GM18499 (cell line): Measurements from ENCODE around the gene KCNMB4.

Experiments used
- ATAC-seq: cut with Tn5 transposase; IDR thresholded peaks from one replicate; pipeline ENCODE4 v1.9.1; 2021; ENCODE audit warnings: moderate number of reproducible peaks; ENCODE audit not compliant: insufficient read depth, unreplicated experiment

The KCNMB4 gene

DNA sequence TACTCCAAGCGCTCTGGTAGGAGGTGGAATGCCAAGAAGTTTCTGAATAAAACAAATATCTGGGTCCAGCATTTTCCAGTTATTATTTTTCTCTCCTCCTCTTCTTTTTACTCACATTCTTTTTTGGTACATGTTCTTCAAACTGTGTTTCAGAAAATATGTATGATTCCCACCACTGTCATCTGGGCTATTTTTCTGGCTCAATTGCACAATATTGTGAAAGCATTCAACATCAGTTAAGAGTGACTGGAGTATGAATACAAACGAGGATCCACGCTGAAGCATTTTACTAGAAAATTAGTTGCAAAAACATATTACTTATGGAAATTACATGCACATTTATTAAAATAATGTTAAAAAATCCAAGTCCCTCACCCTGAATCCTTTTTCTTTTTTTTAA, 61.5 kb downstream of the KCNMB4 start:
- no peak for ATAC-seq

DNA sequence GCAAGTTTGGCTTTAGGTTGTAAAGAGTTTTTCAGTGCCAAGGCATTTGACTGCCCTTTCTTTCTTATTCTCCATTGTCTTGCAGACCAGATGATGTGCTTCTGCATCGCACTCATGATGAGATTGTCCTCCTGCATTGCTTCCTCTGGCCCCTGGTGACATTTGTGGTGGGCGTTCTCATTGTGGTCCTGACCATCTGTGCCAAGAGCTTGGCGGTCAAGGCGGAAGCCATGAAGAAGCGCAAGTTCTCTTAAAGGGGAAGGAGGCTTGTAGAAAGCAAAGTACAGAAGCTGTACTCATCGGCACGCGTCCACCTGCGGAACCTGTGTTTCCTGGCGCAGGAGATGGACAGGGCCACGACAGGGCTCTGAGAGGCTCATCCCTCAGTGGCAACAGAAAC, 64.3 kb downstream of the KCNMB4 start:
- ATAC-seq = no peak

DNA sequence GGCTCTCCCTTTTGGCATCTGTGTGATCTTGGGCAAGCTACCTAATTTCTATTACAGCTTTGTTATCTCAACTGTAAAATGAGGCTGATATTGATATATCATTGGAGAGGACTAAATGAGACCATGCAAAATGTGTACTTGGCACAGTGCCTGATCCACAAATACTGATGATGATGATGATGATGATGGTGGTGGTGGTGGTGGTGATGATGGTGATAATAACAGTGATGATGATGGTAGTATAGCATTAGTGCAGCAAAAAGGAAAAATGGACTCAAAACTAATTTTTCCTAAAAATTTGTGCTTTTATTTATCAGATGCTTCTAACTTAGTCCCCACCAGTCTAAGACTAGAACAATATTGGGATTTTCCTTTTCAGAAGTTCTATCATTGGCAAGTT, 70.7 kb downstream of the KCNMB4 start:
- no peak for ATAC-seq

DNA sequence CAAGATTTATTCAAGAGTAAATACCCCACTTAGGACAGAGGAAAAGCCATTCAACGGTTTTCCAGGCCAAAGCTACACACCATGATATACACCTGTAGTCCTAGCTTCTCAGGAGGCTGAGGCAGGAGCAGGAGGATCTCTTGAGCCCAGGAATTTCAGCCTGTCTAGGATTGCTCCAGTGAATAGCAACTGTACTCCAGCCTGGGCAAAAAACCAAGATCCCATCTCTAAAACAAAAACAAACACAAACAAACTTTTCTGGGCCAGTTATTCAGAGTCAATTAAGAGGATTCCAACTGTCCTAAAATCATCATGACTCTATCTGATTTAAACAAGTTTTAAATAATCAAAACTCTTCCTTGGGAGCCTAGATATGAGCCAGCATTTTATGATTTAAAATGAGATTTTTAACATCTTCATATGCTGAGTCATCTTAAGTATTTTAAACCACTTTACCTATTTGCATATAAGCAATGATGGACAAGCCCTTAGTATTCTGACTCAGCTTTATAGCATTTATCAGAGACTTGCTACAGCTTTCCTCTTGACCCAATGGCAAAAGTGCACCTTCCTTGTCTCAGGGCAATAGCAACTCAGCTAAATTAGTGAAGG, 77.1 kb downstream of the KCNMB4 start:
- ATAC-seq = no peak

DNA sequence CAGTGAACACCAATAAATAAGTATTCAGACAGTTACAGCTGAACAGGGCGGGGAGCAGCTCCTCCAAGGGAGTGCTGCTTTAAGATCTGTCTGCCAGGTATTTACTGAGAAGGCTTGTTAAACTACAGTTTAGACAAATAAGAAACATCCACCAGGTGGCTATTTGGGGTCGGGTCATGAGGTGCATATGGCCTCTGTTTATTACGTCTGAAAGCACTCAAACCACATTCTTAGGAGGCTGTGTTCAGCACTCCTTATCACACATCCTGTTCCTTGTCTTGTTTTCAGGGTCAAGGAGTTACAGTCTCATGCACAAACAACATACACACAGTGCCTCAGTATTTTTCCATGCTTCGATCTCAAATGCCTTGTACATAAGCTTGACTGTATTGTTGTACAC, 78.8 kb downstream of the KCNMB4 start:
- ATAC-seq = no peak

DNA sequence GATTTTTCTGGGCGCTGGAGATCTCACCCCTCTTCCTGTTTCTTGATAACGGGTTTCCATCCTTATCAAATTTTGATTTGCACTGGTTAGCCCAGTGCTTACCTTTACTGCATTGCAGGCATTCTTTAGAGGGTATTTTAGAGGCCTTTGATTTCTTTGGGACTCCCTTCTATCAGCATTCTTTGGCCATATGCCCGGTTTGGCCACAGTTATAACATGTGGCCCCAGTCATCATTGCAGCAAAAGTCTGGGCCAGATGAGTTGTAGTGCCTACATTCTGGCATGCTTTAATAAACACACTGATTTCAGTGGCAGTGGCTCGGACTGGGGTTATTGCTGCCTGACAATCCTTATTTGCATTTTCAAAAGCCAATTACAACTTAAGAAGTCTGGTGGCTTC, 82.3 kb downstream of the KCNMB4 start:
- ATAC-seq = no peak

DNA sequence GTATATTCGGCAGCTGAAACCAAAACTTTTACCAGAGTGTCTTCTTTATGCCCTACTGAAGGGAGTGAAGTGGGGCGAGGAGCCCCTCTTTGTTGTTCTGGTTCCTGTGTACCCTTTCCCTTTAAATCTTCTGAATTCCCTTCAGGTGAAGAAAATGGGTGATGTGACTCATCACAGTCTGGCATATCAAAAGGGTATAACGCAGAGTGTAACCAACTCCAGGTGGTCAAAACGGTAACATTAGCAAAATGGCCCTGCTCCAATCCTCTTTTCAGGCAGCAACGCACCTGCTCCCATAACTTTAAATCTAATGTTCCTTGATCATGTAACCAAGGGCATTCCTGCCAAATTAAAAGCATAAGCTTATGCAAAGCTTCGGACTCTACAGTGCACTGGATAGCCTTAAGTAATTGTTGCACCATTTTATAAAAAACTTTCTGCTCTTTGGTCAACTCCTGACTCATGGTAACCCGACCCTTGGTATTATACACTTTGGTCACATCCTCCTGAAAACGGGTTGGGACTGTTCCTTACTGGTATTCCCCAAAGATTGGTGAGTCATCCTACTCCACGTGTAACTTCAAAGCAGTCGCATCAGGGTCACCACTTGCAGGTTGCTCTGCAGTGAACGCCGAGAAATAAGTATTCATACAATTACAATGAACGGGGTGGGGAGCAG, 83.1 kb downstream of the KCNMB4 start:
- no peak for ATAC-seq

DNA sequence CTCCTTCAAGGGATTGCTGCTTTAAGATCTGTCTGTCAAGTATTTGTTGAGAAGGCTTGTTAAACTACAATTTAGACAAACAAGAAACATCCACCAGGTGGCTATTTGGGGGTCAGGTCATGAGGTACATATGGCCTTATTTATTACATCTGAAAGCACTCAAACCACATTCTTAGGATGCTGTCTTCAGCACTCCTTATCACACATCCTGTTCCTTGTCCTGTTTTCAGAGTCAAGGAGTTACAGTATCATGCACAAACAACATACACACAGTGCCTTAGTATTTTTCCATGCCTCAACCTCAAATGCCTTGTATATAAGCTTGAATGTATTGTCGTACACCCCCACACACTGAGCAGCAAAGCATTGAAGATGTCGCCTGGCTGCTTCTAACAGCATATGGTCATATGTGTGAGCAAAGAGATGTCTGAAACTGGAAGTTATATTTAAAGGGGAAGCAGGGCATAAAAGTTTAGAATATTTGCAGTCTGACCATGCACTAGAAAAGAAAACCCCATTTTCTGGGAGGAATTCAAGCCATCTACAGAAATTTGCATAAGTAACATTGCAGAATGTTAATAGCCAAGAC, 83.8 kb downstream of the KCNMB4 start:
- ATAC-seq = no peak

DNA sequence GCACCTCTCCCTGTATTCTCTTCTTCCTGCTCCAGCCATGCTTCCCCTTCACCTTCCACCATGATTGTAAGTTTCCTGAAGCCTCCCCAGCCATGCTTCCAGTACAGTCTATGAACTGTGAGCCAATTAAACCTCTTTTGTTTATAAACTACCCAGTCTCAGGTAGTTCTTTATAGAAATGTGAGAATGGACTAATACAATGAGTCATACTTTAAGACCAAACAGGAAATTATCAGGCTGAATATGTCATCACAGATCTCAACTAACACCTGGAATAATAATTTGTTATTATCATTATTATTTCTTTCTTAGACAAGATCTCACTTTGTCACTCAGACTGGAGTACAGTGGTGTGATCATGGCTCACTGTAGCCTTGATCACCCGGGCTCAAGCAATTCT, 85.4 kb downstream of the KCNMB4 start:
- ATAC-seq = no peak

DNA sequence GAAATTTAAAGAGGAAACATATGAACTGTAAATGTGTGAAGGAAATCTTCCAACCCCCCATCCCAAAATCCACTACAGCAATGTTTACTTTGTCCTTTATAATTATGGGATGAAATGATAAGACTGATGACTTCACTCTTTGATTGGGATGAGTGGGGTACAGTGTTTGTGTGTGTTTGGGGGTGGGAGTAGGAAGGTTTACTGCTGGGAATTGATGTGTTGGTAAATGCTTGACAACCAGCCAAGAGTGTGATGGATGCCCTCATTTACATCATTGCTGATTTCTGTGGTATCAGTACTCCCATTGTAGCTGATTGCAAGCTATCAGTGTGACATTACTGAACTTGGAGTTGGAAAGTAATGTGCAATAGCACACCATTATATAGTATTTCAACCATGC, 90.9 kb downstream of the KCNMB4 start:
- ATAC-seq = no peak

DNA sequence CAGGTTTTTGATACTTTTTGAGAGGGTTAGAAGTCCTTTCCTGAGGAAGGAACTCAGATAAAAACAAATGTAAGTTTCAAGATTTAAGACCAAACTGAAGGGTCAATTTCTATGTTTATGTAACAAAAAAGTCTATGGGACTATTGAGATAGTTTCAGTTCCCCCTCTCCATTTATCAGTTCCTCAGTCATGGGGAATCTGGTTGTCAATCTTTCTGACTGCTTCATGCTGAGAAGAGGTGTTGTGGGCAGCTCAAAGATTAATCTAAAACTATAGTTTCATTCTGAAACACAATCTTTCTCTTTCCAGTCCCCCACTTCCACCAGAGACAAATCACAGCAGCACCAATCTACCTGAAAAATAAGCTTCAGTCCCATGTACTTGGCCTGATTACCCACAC, 93.7 kb downstream of the KCNMB4 start:
- peak; percentile 85 for ATAC-seq

DNA sequence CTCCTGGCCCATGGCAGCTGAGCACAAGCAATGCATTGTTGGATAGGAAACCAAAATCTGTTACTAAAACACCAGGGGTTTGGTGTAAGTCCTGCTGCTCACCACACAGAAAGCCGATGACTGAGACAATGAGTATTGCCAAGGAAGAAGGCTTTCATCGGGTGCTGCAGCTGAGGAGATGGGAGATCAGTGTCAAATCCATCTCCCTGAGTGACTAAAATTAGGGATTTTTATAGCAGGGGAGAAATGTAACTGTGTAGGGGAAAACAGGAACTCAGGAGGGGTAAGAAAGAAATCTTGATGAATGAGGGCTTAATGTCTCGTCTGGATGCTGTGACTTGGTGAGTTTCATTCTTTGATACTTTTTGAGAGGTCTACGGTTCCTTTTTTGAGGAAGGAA, 97.9 kb downstream of the KCNMB4 start:
- ATAC-seq = no peak

DNA sequence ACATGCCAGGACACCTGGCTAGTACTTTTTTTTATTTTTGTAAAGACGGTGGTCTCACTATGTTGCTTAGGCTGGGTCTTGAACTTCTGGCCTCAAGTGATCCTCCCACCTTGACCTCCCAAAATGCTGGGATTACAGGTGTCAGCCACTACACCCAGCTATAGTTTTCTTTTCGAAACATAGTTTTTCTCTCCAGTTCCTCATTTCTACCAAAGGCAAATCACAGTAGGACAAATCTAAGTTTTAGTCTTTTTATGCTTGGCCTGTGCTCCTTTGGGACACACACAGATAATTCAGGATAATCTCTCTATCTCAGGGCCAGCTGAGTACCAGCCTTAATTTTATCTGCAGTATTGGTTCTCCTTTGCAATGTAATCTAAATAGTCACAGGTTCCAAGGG, 100.7 kb downstream of the KCNMB4 start:
- no peak for ATAC-seq

DNA sequence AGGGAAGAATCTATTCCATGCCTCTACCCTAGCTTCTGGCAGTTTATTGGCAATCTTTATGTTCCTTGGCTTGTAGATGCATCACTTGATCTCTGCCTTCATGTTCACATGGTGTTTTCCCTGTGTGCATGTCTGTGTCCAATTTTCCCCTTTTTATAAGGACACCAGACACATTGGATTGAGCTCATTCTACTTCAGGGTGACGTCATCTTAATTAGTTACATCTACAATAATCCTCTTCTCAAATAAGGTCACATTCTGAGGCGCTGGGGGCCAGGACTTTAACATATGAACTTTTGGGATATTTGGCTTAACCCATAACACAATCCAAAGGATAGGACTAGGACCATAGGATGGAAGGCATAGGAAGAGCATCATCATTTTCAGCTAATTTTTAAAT, 101.4 kb downstream of the KCNMB4 start:
- ATAC-seq = no peak

DNA sequence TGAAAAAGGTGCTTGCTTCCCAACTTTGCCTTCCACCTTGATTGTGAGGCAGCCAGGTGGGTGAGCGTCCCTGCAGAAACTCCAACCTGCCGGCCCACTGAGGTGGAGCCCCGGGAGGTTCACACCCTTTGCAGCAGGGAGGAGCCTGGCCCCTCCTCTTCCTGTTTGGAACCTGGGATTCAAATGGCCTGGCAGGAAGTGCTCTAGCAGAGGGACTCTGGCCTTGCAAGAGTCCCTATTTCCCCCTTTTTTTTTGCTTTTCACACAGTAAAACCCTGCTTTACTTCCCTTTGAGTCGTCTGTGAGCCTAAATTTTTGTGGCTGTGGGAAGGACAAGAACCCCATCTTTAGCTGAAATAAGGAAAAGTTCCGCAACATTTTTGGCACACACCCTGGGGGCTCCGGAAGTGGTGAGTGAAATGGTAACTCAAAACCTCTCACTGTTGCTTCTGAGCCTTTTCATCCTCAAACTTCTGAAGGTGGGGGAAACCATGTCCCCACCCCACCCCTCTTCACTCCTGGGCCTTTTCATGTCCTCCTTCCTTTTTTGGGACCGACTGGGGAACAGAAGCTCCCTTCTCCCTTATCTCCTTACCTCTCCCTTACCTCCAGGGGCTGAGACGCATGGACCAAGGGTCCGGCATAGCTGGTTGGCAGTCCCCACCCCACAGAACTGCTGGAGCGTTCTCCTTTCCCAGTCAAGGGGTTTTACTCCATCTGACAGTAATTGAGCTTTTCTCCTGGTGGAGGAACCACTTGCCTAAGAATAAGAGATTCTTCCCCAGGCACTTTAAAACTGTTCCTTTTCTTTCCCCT, 102.0 kb downstream of the KCNMB4 start:
- ATAC-seq = no peak

DNA sequence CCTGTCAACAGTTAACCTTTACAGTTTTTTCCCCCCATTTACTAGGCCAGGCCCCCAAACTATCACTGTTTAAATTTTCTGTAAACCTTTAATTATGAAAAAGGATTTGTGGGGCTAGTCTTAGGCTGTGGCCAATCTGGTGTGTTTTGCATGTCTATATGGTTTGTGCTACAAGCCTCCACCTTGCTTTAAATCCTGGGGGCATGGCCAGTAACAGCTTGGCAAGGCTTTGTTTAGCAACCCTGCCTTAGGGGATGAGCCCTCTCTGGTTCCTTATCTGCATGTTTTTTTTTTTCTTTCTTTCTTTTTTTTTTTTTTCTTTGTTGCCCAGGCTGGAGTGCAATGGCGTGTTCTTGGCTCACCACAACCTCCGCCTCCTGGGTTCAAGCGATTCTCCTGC, 102.7 kb downstream of the KCNMB4 start:
- ATAC-seq = no peak

DNA sequence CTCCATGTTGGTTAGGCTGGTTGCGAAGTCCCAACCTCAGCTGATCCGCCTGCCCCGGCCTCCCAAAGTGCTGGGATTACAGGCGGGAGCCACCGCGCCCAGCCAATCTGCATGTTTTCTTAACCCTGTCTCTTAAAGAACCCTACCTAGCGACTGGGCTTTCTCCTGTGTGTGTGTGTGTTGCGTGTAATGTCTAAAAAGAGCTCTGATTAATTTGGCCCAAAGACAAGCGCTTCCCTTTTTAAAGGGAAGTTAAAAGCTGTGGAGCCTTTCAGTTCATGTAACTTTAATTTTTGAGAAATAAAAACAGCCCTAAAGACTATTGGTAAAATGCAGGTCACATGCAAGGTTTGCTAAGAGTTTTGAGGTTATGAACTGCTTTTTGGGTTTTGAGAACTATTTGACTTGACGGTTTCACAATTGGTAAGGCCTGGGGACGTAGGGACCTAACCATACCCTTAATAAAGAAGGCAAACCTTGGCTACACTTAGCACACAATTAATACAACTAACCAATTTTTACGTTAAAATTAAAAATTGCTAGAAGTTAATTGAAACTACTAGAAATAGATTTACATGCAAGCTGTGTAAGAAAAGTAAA, 103.2 kb downstream of the KCNMB4 start:
- ATAC-seq = no peak

DNA sequence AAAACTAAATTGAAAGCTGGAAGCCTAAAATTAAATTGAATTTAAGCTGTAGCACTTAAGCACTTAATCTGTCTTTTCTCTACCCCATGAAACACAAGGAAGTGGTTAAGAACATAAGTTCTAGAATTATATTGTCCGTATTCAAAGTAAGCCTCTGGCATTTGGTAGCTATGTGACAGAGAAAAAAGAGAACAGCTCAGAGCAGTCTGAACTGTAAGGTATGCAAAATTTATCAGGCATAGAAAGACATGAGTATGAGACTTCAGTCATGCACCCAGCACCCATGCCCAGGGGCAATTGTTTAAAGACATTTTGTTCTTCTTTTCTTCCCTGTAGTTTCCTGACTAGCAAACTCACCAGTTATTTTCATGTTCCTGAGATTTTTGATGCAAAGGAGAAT, 116.7 kb downstream of the KCNMB4 start:
- ATAC-seq = no peak
